LHCN-M2 (cell line): ENCODE measurements around the gene PRKG1. TPM values are rescaled to one million over a fixed set of nuclear protein-coding genes. Genes with fewer than 3 reads are reported as not detected.
A peak's percentile ranks its signal among the peaks of the same experiment; 100 is the strongest.

Experiments used
- DNase-seq: peaks from one replicate; pipeline ENCODE4 v3.0.0-alpha.2; 2012; ENCODE audit warnings: low read depth
- total RNA-seq: library from RNA; depleted of rRNA; stranded (reverse); fragments of >200 nt; gene quantifications from 2 replicates; pipeline ENCODE4 v1.2.3, GENCODE V29; 2014

PRKG1 gene
- total RNA-seq, 1 experiment from 2014 or later, result 6.4 TPM

DNA sequence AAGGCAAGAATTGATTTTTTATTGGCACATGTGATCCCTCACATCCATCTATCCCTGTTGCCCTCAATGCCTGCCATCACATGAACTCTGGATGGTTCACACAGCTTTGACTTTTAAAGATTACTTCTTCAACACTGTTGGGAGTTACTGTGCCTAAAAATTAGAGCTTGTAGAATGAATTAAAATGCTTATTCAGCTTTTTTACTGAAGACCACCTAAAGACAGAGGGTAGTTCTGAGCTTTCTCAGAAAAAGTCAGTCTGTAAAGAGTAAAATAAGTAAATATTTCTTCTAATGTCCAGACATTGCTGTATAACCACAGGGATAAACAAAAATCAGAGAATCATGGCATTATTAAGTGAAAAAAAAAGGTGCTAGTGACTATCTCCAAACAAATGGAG, 718.4 kb downstream of the PRKG1 start:
- no peak for DNase-seq

DNA sequence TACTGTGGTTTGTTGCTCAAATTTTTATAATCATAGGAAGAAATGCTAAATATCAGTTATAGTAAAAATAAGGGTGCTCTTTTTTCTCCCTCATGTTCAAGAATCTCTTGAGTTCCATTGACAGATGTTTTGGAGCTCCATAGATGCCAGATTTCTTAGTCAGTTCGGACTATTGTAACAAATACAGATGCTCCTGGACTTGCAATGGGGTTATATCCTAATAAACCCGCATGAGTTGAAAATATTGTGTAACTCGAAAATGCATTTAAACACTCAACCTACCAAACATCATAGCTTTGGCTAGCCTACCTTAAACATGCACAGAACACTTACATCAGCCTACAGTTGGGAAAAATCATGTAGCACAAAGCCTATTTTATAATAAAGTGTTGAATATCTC, 725.8 kb downstream of the PRKG1 start:
- peak; percentile 8 for DNase-seq

DNA sequence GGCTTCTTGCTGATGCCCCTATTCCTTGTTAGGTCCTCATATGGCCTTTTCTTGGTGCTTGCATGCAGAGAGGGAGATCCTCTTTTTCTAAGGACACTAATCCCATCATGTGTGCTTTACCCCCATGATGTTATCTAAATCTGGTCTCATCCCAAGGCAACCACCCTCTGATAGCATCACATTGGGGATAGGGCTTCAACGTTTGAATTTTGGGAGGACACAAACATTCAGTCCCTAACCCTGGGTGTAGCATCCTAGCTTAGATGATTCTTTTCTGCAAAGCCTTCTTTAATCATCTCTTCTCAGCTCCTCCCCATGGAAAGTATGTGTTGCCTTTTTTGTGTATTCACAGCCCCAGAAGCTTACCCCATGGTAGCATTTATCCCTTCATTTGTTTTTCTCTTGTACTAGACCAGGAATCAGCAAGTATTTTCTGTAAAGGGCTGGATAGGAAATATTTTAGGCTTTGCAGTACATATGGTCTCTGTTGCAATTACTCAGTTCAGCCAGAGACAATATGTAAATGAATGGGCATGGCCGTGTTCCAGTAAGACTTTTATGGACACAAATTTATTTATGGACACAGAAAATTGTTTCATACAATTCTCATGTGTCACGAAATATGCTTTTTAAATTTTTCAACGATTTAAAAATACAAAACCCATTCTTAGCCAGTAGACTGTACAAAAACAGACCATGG, 726.6 kb downstream of the PRKG1 start:
- no peak for DNase-seq

DNA sequence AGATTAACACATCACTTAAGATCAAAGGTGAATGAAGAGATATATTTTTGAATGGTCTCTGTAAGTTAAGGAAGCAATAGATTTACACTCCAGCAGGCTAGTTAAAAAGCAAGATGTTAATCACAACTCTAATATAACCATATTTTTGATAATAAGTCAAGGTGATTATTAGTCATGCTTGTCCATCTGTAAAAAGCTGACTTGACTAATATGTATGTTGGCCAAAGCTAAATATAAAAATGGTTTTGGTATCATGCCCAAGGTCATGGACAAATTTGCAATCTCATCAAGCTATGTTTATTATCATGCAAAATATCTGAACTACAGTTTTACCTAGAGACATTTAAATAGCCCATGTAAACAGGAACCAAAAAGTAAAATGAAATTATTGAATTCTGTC, 727.7 kb downstream of the PRKG1 start:
- no peak for DNase-seq

- peak; percentile 59 for DNase-seq
Observed at GRCh38 chr10:51804866-51805265, 730.6 kb downstream of the PRKG1 start.

GRCh38 chr10:51806079-51806835, 732.0 kb downstream of the PRKG1 start:
- no peak for DNase-seq

DNA sequence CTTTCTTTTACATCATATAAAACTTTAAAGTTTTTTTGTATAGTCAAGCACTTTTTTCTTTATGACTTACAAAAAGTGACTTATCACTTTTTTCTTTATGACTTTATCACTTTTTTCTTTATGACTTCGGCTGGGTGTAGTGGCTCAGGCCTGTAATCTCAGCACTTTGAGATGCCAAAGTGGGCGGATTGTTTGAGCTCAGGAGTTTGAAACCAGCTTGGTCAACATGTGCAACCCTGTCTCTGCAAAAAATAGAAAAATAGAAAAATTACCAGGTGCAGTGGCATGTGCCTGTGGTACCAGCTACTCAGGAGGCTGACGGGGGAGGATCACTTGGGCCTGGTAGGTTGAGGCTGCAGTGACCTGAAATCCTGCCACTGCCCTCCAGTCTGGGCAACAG, 733.9 kb downstream of the PRKG1 start:
- DNase-seq, result no peak

- no peak for DNase-seq
Observed at GRCh38 chr10:51815723-51816122, 741.4 kb downstream of the PRKG1 start.

GRCh38 chr10:51821045-51821444, 746.8 kb downstream of the PRKG1 start:
- DNase-seq, result no peak

DNA sequence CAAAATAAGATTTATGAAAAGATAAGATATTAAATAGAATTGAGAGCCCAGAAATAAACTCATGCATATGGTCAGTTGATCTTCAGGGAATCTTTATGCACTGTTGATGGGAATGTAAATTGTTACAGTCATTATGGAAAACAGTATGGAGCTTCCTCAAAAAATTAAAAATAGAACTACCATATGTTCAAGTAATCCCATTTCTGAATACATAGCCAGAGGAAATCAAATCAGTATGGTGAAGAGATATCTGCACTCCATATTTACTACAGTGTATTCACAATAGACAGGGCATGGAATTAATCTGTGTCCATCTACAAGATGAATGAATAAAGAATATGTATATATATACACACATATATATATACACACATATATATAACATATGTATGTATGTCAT, 747.5 kb downstream of the PRKG1 start:
- DNase-seq, result no peak

DNA sequence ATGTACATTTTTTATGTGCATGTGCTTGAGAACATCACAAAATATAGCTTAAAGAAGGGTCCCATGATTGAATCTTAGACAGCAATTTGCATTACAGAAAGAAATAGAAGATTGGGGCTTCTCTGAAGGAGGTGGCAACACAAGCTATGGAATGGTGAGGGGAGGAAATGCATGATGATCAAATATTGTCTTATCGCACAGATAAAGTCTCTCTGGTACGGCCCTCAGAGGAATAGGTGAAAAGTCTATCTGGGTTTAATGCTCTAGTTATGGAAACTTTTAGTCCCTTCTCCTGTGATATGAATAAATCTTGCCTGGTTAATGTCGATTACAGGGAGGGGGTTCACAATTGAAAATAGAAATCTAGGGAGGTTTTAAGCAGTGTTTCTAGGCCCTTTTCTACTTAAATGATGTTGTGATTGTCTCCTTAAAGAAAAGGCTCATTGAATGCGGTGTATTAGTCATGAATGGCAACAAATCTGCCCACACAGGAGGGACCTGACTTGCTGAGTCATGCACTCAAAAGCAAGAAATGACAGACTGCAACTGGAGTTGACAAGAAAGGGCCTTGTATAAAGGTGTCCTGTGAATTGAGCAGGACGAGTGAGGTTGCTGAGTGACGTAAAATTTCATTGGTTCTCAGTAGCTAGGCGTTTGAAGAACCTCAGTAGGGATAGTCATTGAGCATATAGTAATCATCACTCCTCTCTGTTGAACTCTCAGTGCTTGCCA, 758.5 kb downstream of the PRKG1 start:
- DNase-seq, result peak; percentile 71

GRCh38 chr10:51834548-51834947, 760.3 kb downstream of the PRKG1 start:
- DNase-seq, result no peak

DNA sequence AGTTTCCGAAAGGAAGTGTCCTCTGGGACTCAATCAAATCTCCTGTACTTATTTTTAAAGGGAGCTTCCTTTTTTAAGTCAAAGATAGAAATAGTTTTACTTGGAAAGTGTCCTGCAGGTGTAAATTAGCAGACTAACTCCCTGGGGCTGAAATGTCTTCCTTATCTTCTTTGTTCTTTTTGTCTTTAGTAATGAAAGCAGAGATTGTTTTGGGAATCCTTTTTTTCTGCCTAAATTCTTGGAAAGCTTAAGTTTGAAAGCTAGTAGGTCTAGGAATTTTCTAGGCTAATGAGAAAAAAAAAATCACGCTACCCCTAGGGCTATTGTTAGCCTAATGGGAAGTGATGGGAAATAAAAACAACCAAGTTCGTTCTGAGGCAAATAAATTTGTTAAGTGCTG, 764.2 kb downstream of the PRKG1 start:
- no peak for DNase-seq

GRCh38 chr10:51843966-51844365, 769.7 kb downstream of the PRKG1 start:
- no peak for DNase-seq

GRCh38 chr10:51846856-51847506, 772.7 kb downstream of the PRKG1 start:
- DNase-seq, result no peak

- DNase-seq, result no peak
Observed at GRCh38 chr10:51852297-51852696, 778.0 kb downstream of the PRKG1 start.

DNA sequence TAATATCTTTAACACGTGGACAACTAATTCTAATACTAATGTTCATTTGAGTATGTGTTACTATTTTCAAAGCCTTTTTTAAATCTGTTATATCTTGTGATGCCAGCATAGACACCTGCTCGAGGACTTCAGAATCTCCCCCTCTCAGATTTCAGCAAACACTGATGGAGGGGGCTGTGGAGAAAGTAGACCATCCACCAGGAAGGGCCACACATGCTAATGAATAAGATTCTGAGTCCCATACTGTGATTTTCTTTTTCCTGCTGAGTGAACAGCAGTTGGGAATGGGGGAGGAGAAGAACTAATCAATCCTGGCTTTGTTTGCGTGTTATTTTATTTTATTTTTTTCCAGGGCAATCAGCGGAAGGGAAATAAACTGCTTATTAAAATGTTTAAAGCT, 783.0 kb downstream of the PRKG1 start:
- no peak for DNase-seq

DNA sequence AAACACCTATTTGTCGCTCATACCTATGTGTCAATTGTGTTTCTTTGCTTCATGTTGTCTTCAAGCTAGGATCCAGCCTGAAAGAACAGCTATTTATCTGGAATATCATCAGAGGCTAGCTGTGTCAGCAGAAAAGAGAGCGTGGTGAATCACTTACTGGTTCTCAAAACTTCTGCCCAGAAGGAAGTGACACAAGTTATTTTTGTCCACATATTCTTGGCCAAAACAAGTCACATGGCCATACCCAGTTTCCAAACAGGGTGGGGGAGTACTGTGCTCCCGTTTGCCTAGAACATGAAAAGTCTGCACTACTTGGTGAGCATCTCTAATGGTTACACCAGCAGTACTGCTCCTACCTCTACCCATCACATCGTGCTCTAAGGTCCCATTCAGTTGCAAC, 786.0 kb downstream of the PRKG1 start:
- peak; percentile 35 for DNase-seq

- no peak for DNase-seq
Observed at GRCh38 chr10:51861051-51861450, 786.8 kb downstream of the PRKG1 start.

GRCh38 chr10:51861731-51862130, 787.4 kb downstream of the PRKG1 start:
- no peak for DNase-seq

DNA sequence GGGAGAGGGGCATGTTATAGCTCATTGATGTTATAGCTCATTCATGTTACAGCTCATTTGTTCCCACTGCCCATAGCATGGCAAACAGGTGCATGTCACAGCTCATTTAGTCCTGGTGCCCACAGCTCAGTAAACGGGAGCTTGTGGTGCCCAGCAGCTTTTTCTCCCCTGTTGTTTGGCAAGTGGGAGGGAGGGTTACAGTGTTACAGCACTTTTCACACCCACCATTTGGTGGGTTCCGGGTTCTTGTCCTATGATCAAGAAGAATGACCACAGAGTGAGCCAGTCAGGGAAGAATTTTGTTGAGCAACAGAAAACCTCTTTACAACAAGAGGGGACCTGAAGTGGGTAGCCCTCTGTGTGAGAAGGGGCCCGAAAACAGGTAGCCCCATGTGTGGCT, 787.9 kb downstream of the PRKG1 start:
- DNase-seq, result no peak

GRCh38 chr10:51867956-51868355, 793.7 kb downstream of the PRKG1 start:
- peak; percentile 76 for DNase-seq
